Measurements from ENCODE around the gene NEK4. TPM values are rescaled to one million over a fixed set of nuclear protein-coding genes. Genes with fewer than 3 reads are reported as not detected.
A peak's percentile ranks its signal among the peaks of the same experiment; 100 is the strongest.

NEK4 gene
- polyA plus RNA-seq (ENCODE audit: insufficient read length in 3 of 3): 10 to 100 TPM; 24.2 to 28.7 (median 27.3) TPM

DNA sequence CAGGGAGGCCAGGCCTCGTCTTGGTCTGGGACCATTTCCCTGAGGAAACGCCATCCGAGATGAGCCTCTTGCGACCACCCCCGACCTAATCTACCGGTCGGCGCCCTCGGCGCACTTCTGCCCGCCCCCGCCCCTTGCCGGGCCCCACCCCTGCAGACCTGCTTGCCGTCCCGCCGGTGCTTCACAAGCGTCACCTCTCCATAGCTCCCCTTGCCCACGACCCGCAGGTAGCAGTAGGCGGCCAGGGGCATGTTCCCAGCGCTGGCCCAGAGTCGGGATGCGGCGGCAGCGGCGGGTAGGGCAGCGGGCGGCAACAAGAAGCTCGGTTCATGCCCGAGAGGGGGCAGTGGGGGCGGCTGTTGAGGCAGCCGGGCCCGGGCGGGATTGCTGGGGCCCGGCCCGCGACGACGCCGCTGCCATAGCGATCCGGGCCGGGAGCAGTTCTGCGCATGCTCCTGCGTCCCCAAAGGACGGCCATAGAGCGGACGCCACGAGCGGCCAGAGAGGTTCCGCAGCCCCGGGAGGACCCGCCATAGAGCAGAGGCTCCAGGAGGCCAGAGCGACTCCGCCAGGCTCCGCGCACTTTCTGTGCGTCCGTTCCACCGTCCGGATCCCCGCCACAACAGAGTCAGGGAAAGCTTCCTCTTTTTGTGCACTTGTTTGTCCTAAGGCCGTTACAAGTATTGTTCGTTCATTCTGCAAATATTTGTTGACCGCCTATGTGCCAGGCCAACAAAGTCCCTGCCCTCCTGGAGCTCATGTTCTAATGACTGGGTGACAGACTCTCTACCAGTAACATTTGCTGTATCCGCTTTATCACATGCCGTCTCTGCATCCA, at the start of gene NEK4:
TSS of gene NEK4 (minus strand) at position 445 of the 838 bp plus-strand sequence. CDS start at position 251, 194 bp downstream.
- peak; percentile 66 to 87 (median 79) for DNase-seq (ENCODE audit: low read depth in 3 of 3, low spot score in 2 of 3)

DNA sequence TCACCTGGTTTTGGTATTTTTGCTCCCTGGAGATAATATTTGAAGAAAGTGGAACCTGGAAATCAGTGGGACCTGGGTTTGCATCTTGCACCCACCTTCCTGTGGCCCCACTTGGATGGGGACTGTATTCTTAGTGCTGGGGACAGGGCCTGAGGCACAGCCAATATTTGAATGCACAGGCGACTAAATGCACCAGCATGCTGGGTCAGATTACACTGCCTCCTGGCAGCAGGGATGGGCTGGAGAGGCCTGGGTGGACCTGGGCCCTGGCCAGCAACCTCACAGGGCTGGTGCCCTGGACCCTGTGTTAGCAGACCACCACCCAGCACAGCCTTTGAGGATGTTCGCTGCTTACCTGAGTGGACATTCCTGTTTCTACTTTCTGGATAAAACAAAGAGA, 49.2 kb upstream of the NEK4 start:
- DNase-seq (ENCODE audit: low read depth in 3 of 3, low spot score in 2 of 3): no peak

DNA sequence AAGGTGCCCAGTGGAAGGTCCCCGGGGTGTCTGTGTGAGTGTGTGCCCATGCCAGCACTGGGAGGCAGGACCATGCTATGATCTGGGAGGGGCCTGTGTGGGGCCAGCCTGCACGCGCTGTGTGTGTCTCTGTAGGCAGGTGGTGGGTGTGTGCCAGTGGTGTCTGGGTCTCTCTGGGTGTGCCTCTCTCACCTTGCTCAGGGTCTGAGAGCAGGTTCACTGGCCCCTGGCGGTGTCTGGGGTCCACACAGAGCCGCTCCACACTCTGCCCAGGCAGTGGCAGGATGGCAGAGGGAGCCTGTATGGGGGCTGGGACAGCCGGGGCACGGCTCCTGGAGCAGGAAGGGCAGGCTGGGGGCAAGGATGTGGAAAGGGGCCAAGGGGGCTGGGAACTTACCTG, 47.1 kb upstream of the NEK4 start:
- DNase-seq (ENCODE audit: low read depth in 3 of 3, low spot score in 2 of 3): no peak

DNA sequence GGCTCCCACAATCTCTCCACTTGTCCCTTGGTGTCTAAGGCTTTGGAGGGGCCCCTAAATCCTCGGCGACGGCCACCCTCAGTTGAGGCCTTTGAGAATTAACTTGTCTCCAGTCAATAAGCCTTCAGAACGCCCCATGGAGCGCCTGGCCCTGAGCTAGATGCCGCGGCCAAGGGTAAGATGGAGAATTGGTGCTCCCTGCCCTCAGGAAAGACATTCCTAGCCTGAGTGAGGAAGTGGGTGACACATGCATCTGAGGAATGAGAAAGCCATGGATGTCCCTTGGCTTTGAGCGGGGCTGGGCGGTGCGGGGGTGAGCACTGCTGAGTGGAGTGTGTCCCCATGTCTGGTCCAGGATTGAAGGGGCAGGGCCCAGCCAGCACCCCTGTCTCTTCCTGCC, 46.5 kb upstream of the NEK4 start:
- no peak for DNase-seq (ENCODE audit: low read depth in 3 of 3, low spot score in 2 of 3)

DNA sequence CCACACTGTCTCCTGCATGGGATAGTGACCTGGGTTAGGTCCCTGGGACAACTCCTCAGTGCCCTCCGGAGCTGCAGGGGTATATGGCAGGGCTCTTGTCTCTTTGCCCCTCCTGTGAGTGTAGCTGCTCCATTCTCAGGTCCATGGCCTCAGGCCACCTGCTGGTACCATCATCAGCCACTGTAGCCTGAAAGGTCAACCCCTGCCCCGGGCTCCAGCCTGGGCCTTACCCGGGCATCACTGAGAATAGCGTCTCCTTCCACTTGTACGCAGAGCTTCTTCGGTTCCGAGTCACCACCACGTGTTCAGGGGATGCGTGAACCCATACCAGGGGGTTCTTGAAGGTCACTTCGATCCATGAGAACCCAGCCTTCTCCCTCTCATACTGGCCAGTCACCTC, 45.9 kb upstream of the NEK4 start:
- no peak for DNase-seq (ENCODE audit: low read depth in 3 of 3, low spot score in 2 of 3)

DNA sequence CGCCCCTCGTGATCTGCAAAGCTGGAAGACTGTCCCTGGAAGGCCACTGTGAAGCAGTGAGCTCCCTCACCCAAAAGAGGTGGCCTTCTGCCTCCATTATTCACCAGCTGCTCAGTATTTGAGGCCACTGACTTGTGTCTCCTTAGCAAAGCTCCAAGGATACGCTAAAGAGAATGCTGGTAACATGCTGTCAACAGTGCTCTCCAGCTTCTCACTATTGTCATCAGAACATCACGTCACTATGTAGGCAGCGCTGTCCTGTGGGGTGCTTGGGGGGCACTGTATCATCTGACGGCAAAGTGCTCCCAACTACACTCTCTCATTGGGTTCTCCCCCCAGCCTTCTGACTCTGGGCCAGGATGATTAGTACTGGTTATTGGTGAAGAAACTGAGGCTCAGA, 45.5 kb upstream of the NEK4 start:
- no peak for DNase-seq (ENCODE audit: low read depth in 3 of 3, low spot score in 2 of 3)

DNA sequence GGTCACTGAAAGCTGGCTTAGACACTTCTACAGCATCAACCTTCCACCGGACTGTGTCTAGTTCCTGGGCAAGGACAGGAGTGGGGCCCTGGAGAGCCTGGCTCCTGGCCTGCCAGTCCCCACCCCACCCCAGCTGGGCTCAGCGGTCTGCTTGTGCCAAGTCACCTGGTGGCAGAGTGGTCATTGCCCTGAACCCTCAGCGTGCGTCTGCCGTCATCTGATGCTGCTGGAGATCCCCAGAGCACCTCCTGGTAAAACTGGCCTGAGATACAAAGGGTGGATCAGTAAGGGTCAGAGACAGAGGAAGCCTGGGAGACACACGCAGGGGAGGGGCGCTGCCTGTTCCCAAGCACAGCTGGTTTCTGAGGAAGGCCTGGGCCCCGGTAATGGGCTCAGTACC, 43.1 kb upstream of the NEK4 start:
- no peak for DNase-seq (ENCODE audit: low read depth in 3 of 3, low spot score in 2 of 3)

DNA sequence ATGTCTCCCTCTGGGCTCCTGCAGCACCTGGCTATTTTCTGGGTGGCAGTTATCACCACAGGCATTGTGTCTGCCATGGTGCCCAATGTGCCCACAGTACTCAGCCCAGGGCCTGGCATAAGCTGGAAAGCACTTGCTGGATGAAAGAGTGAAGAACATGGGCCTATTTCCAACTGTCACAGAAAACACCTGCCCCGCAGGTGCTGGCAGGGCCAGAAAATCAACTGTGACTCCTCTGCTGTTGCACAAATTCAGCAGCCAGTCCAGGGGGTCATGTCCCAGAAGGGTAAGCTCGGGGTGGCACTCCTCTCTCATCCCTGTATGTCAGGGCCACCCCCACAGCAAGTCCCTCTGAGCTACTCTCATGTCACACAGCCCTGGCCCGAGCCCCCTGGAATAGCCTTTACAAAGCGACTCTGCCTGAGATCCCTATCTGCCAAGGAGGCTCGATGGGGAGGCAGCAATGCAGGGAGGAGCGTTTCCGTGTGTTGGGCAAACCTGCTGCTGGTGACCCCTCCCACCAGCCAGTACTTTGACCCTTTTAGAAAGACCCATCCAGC, 40.8 kb upstream of the NEK4 start:
- no peak for DNase-seq (ENCODE audit: low read depth in 3 of 3, low spot score in 2 of 3)

DNA sequence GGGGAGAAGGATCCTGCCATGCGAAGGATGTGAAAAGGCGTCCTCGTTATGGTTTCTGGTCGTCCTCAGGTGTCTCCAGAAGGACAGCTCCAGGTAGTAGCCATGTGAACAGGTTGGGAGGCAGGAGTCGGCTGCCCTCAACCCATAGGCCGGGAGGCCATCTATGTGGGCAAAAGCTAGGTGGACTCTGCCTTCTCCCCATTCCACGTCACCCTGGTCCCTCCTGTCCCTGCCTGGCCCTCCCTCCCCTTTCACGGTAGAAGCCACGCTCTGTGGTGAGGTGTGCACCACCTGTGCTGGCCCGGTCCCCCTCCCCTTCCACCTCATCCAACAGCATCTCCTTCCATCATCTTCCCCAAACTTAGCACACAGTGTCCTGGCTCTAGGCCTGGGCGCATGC, 40.2 kb upstream of the NEK4 start:
- DNase-seq (ENCODE audit: low read depth in 3 of 3, low spot score in 2 of 3): no peak

DNA sequence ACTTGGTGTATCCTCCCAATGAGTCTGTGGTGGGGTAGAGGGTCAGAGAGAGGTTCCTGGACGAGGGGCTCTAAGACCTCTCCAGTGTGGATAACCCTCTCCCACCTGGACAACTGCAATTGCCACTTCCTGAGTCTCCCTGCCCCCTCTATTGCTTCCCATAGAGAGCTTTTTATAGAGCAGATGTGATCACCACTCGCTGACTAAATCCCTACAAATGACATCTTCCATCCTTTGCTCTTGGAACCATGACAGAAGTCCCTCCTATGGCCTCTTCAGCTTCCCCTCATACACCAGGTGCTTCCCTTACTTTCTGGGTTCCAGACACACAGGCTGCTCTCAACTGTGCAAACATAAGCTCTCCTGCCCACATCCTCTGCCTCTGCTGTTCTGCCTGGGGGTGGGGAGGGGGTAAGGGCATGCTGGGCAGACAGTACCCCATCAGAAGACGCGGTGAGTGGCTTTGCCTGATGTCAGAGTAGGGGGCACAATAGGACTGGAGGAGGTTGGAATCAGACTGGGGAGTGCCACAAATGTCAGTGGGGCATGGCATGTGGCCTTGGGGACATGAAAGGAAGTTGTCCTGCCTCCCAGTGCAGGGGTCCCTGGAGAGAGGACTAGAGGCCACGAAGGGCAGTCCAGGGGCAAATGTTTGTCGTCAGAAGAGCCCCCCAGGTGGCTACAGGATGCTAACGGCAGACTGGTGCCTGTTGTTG, 39.1 kb upstream of the NEK4 start:
- no peak for DNase-seq (ENCODE audit: low read depth in 3 of 3, low spot score in 2 of 3)

DNA sequence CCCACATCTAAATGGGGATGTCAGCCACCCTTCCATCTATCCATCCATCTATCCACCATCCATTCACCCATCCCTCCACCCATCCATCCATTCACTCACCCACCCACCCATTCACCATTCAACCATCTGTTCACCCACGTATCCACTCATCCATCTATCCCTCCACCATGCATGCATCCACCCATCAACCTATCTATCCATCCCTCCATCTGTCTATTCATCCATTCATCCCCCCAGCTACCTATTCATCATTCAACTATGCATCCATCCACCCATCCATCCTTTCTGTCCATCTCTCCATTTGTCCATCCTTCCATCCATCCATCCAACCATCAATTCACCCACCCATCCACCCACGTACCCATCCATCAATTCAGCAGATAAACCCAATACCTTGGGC, 38.4 kb upstream of the NEK4 start:
- DNase-seq (ENCODE audit: low read depth in 3 of 3, low spot score in 2 of 3): no peak

DNA sequence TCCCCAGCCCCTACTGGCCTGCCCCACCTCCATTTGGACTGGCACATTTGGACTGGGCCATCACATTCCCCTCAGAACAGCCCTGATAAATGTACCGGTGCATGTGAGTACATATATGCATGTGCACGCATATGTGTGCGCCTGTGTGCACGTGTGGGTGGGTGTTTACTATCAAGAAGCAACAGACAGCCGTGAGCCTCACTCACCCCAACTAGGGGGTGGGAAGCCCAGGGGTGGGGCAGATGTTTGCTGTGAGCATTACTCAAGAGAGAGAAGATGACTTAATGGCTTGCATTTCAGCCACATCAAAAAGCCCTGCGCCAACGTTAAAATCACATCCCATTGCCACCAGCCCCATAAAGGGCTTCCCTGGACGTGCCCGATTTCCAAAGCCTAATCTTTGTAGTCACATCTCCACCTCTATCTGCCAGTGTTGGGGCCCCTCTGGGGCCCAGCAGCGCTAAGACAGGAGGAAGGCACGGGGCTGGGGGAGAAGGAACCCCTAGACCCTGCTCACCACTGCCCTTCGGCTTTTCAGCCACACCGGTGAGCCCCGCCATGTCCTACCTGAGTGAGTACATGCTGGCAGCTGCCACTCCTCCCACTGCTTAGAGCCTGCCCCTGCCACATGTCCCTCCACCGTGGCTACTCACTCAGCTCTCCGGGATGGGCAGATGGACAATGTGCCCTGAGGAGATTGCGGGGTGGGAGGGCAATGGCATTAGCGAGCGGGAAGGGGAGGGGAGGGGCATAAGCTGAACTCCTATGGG, 34.7 kb upstream of the NEK4 start:
- DNase-seq (ENCODE audit: low read depth in 3 of 3, low spot score in 2 of 3): no peak

DNA sequence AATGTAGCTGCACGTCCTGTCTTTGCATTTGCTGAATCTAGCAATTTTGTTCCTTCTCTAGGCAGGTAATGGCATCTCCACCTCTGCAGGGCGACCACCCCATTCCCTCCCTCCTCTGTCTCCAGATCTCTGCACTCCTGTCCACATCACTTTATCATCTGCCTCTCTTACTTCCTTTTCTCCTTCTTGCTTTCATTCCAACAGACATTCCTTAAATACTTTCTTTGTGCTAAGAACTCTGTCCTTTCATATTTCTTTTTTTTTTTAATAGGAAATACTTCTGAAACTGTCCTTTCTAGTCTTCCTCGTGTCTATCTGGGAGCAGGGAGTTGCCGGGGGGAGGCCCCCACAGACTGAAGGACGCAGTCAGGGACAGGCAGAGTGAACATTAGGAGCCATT, 31.1 kb upstream of the NEK4 start:
- no peak for DNase-seq (ENCODE audit: low read depth in 3 of 3, low spot score in 2 of 3)

DNA sequence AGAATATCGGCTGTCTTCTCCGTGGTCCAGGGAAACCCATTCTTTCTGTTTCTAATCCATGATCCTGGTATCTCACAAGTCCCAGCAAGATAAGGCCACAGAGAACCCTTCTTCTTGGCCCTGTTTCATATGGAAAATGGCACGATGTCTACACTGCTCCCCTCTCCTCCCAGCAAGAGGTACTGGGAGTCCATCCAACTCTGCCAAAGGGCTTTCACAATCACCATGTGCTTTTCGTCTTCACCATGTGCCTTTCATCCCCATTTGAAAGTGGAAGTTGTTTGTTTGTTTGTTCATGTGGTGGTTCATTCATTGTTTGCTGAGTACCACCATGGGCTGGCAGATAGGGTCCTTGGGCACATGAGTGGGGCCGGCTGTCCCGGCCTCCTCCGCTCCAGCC, 29.3 kb upstream of the NEK4 start:
- no peak for DNase-seq (ENCODE audit: low read depth in 3 of 3, low spot score in 2 of 3)

DNA sequence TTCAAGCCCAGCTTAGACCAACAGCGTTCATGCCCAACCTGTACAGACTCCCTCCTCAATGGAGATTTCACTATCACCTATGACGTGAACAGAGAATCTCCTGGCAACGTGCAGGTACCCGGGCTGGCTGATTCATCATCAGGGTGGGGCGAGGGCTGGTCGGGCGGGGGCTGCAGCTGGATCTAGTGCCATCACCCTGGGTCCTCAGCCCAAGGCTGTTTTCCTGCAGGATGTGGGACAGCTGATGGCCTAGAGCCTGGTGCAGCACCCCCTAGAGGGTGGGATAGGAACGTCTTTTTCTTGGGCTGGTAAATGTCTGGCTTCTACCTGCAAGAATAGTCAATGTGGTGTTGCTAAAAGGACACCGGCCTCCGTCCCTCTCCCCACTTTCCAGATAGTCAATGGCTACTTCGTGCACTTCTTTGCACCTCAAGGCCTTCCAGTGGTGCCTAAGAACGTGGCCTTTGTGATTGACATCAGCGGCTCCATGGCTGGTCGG, 28.3 kb upstream of the NEK4 start:
- no peak for DNase-seq (ENCODE audit: low read depth in 3 of 3, low spot score in 2 of 3)

DNA sequence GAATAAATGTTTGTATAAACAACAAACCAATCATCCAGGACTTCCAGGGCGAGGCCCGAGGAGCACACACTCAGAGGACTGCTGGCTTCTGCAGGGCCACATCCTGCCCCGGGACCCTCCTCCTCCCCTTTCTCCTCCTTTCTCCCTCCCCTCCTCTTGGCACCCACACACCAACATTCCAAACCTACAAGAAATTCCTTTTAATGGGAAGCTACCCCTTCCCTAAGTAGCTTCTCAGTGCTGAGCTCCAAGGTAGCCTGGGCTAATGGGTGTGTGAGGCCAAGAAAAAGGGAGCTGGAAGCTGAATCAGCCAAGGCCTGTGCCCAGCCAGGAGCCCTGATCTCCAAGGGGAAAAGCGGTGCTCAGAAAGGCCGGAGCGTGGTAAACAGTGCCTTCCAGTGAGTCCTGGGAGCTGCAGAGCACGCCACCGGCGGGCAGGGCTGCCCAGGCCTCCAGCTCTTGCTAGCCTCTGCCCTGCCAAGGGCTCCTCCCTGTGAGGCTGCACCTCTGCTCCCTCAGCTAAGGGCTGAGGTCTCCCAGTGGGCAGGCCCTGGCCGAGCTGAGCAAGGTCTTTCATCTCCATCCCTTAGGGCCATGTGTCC, 27.7 kb upstream of the NEK4 start:
- no peak for DNase-seq (ENCODE audit: low read depth in 3 of 3, low spot score in 2 of 3)

DNA sequence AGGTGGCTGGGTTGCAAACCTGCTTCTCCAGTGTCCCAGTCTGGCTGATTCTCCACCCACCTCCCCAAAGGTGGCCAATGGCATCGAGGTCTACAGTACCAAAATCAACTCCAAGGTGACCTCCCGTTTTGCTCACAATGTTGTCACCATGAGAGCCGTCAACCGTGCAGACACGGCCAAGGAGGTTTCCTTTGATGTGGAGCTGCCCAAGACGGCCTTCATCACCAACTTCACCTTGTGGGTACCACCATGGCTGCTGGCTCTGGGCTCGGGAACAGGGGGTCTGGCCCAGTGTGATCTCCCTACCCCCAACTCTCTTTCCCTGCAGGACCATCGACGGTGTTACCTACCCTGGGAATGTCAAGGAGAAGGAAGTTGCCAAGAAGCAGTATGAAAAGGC, 25.7 kb upstream of the NEK4 start:
- DNase-seq (ENCODE audit: low read depth in 3 of 3, low spot score in 2 of 3): no peak

DNA sequence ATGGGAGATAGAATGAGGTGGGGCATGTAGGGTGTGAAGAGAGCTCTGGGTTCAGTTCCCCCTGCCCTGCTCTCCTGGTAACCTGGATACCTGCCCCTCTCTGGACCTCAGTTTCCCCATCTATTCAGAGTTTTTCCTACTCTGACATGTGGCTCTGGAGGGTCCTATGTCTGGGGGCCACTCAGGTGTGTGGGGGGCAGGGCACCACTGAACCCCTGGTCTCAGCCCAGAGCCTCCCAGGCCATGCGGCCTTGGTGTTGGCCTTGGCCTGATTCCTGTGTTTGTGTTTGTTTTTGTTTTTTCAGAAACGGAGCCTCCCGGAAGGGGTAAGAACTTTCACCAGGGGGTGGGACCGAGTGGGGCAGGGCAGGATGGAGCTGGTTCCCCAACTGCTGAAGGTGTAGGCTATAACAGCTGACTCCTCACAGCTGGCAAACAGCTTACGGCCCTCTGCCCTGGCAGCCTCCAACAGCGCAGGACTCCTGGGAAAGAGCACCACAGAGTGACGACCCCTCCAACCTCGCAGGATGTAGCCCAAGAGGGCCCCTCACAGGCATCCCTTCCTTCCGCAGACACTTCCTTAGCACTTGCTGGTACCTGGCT, 24.7 kb upstream of the NEK4 start:
- no peak for DNase-seq (ENCODE audit: low read depth in 3 of 3, low spot score in 2 of 3)

DNA sequence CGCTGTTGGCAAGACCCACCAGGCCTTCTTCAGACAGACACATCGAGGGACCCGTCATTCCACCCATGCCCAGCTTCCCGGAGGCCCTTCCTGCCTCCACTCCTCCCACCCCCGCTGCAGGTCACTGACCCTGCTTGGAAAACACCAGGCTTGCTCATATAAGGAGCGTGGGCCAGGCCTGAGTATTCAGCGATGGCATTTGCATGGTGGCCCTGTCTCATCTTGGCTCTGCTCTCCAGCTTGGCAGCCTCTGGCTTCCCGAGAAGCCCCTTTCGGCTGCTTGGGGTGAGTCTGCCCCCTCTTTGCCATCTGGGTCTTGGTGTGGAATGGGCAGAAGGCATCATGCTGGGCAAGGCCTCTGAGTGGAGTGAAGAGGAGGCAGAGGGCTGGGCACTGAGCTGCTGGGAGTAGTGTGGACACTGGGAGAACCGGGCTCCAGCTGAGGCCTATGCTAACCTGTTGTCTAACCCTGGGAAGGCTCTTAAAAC, 23.9 kb upstream of the NEK4 start, which contains the start of gene ITIH3:
TSS of gene ITIH3 (plus strand) at position 185 of the 488 bp plus-strand sequence. CDS start at position 193, 8 bp downstream.
- DNase-seq (ENCODE audit: low read depth in 3 of 3, low spot score in 2 of 3): no peak

Measured in right renal cortex interstitium (tissue), 3 donors.